C4-2B (cell line): ENCODE data around the gene SEMA4D.

Experiments used
- ZFX ChIP-seq: fragments of 450-650 bp; IDR thresholded peaks from 2 replicates; pipeline ENCODE4 v1.6.1; 2017
- TF ChIP-seq, protein P1 (sequence below): fragments of 450-650 bp; conservative IDR thresholded peaks from 2 replicates; pipeline ENCODE4 v1.5.1; 2017; ENCODE audit warnings: mild to moderate bottlenecking

DNA sequence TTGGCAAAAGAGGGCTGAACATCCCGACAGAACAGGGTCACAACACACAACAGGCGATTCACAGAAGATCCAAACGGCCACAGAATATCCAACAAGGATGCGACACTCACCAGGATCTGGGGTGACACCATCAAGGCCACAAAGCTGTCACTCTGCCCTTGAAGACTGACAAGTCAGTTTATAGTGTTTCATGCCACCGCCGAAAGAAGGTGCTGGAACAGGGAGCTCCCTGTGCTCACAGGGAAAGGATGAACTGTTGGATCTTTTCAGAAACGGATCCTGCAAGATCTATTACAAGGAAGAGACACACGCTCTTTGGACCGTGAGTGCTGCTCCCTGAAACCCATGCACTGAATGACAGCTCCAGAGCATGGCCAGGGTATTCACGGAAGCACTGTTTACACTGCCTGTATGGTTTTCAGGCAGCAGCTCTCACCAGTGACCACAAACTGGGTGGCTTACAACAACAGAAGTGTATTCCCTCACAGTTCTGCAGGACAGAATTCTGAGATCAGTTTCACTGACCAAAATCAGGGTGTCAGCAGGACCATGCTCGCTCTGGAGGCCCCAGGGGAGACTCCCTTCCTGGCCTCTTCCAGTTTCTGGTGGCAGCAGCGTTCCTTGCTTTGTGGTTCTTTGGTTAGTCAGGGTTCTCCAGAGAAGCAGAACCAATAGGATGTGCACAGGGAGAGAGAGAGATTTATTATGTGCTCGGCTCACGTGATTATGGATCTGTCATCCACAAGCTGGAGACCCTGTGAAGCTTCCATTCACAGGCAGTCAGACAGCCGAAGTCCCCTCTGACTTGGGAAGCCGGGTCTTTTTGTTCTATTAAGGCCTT lies 52.8 kb downstream of the SEMA4D start:
- TF ChIP-seq, protein P1, sequence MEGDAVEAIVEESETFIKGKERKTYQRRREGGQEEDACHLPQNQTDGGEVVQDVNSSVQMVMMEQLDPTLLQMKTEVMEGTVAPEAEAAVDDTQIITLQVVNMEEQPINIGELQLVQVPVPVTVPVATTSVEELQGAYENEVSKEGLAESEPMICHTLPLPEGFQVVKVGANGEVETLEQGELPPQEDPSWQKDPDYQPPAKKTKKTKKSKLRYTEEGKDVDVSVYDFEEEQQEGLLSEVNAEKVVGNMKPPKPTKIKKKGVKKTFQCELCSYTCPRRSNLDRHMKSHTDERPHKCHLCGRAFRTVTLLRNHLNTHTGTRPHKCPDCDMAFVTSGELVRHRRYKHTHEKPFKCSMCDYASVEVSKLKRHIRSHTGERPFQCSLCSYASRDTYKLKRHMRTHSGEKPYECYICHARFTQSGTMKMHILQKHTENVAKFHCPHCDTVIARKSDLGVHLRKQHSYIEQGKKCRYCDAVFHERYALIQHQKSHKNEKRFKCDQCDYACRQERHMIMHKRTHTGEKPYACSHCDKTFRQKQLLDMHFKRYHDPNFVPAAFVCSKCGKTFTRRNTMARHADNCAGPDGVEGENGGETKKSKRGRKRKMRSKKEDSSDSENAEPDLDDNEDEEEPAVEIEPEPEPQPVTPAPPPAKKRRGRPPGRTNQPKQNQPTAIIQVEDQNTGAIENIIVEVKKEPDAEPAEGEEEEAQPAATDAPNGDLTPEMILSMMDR, result no peak
- no peak for TF ChIP-seq ZFX
